Testis (tissue), 3 donors: ENCODE measurements around the gene IMMP2L. TPM values are rescaled to one million over a fixed set of nuclear protein-coding genes. Genes with fewer than 3 reads are reported as not detected.
"Not testable (repeated sequence)": the region's sequence is repeated elsewhere in the genome, so short reads cannot be mapped to it uniquely, and the experiment has no call there.

Source experiments
- DNase-seq: peaks from one replicate; pipeline ENCODE4 v3.0.0-alpha.2; 2019
- H3K27ac ChIP-seq, 2 donors: fragments of 200-600 bp; sonication (generic); one replicate each; pipeline ENCODE4 v1.5.1; 2019
- H3K27me3 ChIP-seq: fragments of 200-600 bp; sonication (generic); one replicate; pipeline ENCODE4 v1.5.1; 2019
- H3K36me3 ChIP-seq: fragments of 200-600 bp; sonication (generic); one replicate; pipeline ENCODE4 v1.5.1; 2017; ENCODE audit warnings: low read depth; ENCODE audit errors: missing control alignments
- H3K4me1 ChIP-seq: fragments of 200-600 bp; sonication (generic); one replicate; pipeline ENCODE4 v1.5.1; 2019
- H3K4me3 ChIP-seq, 2 donors: fragments of 200-600 bp; sonication (generic); one replicate each; pipeline ENCODE4 v1.5.1; 2017 to 2019
- H3K9me3 ChIP-seq: fragments of 200-600 bp; sonication (generic); one replicate; pipeline ENCODE4 v1.5.1; 2017
- CTCF ChIP-seq, 3 experiments: fragments of 450-650 bp in 2 of 3; fragments of 200-600 bp in 1 of 3; sonication (generic) in 1 of 3; IDR thresholded peaks; one replicate each; pipeline ENCODE4 v1.5.1; 2016 to 2019; ENCODE audit warnings: antibody characterized with exemption in 3 of 3, mild to moderate bottlenecking in 2 of 3, moderate library complexity in 1 of 3
- POLR2A ChIP-seq: fragments of 450-650 bp; IDR thresholded peaks from one replicate; pipeline ENCODE4 v1.6.1; 2017; ENCODE audit warnings: antibody characterized with exemption, mild to moderate bottlenecking, moderate library complexity
- WGBS, 2 donors: methylation state at CpG; one replicate each; pipeline ENCODE4 v1.1.5; 2018; 5-methylcytosine and 5-hydroxymethylcytosine counted together
- intact Hi-C: fragments of 100-400 bp; cut with DNase I; formaldehyde crosslinking; loops from one replicate; pipeline ENCODE4 v1.15.1; 2023; ENCODE audit warnings: low total_unique reads
- polyA plus RNA-seq: library from polyadenylated mRNA; stranded (reverse); fragments of 350-450 nt; fragmentation: Illumina TruSeq; extraction: RNeasy Lipid Tissue Mini Kit (QIAGEN cat#74804); gene quantifications from one replicate; pipeline ENCODE4 v1.2.3, GENCODE V29; 2014; ENCODE audit warnings: low read depth, low replicate concordance; ENCODE audit not compliant: insufficient read depth
- total RNA-seq, 2 donors: library from RNA; depleted of rRNA; stranded (reverse); fragments of >200 nt; gene quantifications; one replicate each; pipeline ENCODE4 v1.2.3, GENCODE V29; 2016

IMMP2L gene
- total and polyA plus RNA-seq, 3 donors from 2014 or later, result 10.7 to 12.4 (median 11.2) TPM

GRCh38 chr7:111261496-111261895 is 300.8 kb downstream of the IMMP2L start:
- TF ChIP-seq CTCF (IDR thresholded peaks at IDR 0.05), result no peak
- TF ChIP-seq POLR2A, result no peak
- H3K4me3 ChIP-seq, result no peak overlapping the region
- DNase-seq, result no peak
- WGBS, 2 donors, result 81 to 90% methylated on average over 3 of the region's 3 CpGs
- peaks cover 5% of the 10 kb centered on the region for H3K4me1 ChIP-seq
- H3K9me3 ChIP-seq, result no peaks in the 10 kb centered on the region
- no peaks in the 10 kb centered on the region for H3K36me3 ChIP-seq
- intact Hi-C loops, result no loop called here
- no peak overlapping the region for H3K27ac ChIP-seq
- H3K27me3 ChIP-seq, result no peaks in the 10 kb centered on the region

GRCh38 chr7:111259991-111260390 is 302.3 kb downstream of the IMMP2L start:
- WGBS, 2 donors, result 94 to 100% methylated on average over 4 of the region's 4 CpGs
- H3K27me3 ChIP-seq, result no peaks in the 10 kb centered on the region
- TF ChIP-seq POLR2A, result no peak
- TF ChIP-seq CTCF (IDR thresholded peaks at IDR 0.05), result no peak
- no peak overlapping the region for H3K4me3 ChIP-seq
- intact Hi-C loops, result no loop called here
- no peaks in the 10 kb centered on the region for H3K36me3 ChIP-seq
- no peak for DNase-seq
- no peaks in the 10 kb centered on the region for H3K9me3 ChIP-seq
- H3K4me1 ChIP-seq, result peaks cover 5% of the 10 kb centered on the region
- no peak overlapping the region for H3K27ac ChIP-seq

GRCh38 chr7:111256391-111256790 is 305.9 kb downstream of the IMMP2L start:
- H3K27me3 ChIP-seq, result no peaks in the 10 kb centered on the region
- no peak overlapping the region for H3K4me3 ChIP-seq
- no peaks in the 10 kb centered on the region for H3K36me3 ChIP-seq
- DNase-seq, result no peak
- no peak for TF ChIP-seq POLR2A
- TF ChIP-seq CTCF (IDR thresholded peaks at IDR 0.05), result no peak
- intact Hi-C loops, result no loop called here
- no peak overlapping the region for H3K27ac ChIP-seq
- 76 to 96% methylated on average over 1 of the region's 1 CpG for WGBS, 2 donors
- H3K4me1 ChIP-seq, result no peaks in the 10 kb centered on the region
- no peaks in the 10 kb centered on the region for H3K9me3 ChIP-seq

GRCh38 chr7:111255576-111255975 is 306.7 kb downstream of the IMMP2L start:
- Histone ChIP-seq H3K27me3 (no peaks in the 10 kb centered on the region), H3K27ac (no peak overlapping the region), H3K4me1 (no peaks in the 10 kb centered on the region), H3K4me3 (no peak overlapping the region), H3K9me3 (no peaks in the 10 kb centered on the region), H3K36me3 (no peaks in the 10 kb centered on the region)
- intact Hi-C loops, result no loop called here
- DNase-seq, result no peak
- TF ChIP-seq POLR2A (no peak), CTCF (IDR thresholded peaks at IDR 0.05) (no peak)

GRCh38 chr7:111251365-111251764 is 310.9 kb downstream of the IMMP2L start:
- 77% methylated on average over 3 of the region's 3 CpGs for WGBS, 2 donors
- H3K9me3 ChIP-seq, DNase-seq, H3K4me3 ChIP-seq, intact Hi-C loops, H3K4me1 ChIP-seq, H3K36me3 ChIP-seq, H3K27me3 ChIP-seq, H3K27ac ChIP-seq: not testable (repeated sequence)

- intact Hi-C loops, H3K27me3 ChIP-seq, H3K9me3 ChIP-seq, H3K4me3 ChIP-seq, H3K27ac ChIP-seq, H3K4me1 ChIP-seq, DNase-seq, H3K36me3 ChIP-seq: not testable (repeated sequence)
- WGBS, 2 donors, result 91% methylated on average over 5 of the region's 5 CpGs
Measured at GRCh38 chr7:111249807-111250206, 312.5 kb downstream of the IMMP2L start.
